ENCODE data around the gene PXK.

GRCh38 chr3:58356054-58356453, 23.4 kb downstream of the PXK start:
- TF ChIP-seq CTCF (IDR thresholded peaks at IDR 0.05; ENCODE audit: poor library complexity), result no peak
- TF ChIP-seq EZH2 (IDR thresholded peaks at IDR 0.05; ENCODE audit: borderline replicate concordance), result no peak

Data from hepatocyte (in vitro differentiated cells).